MG63 (cell line): ENCODE data around the gene TUNAR. TPM values are rescaled to one million over a fixed set of nuclear protein-coding genes. Genes with fewer than 3 reads are reported as not detected.
A peak's percentile ranks its signal among the peaks of the same experiment; 100 is the strongest.

Source experiments
- DNase-seq: peaks from one replicate; pipeline ENCODE4 v3.0.0-alpha.2; 2020
- H3K27me3 ChIP-seq: fragments of 250-450 bp; sonication (Bioruptor Pico); 2 replicates; pipeline ENCODE4 v1.5.1; 2020; ENCODE audit warnings: mild to moderate bottlenecking, moderate library complexity
- H3K36me3 ChIP-seq: fragments of 250-450 bp; sonication (Bioruptor Pico); 2 replicates; pipeline ENCODE4 v1.5.1; 2020; ENCODE audit warnings: mild to moderate bottlenecking, moderate library complexity
- H3K4me3 ChIP-seq: fragments of 250-450 bp; sonication (Bioruptor Pico); 2 replicates; pipeline ENCODE4 v1.5.1; 2020; ENCODE audit warnings: mild to moderate bottlenecking, moderate library complexity
- H3K9me3 ChIP-seq: fragments of 250-450 bp; sonication (Bioruptor Pico); 2 replicates; pipeline ENCODE4 v1.5.1; 2020; ENCODE audit warnings: mild to moderate bottlenecking, moderate library complexity
- total RNA-seq: library from RNA; depleted of rRNA; stranded (reverse); fragments of >200 nt; shearing (Covaris generic); gene quantifications from 2 replicates; pipeline ENCODE4 v1.2.3, GENCODE V29; 2014; ENCODE audit warnings: low replicate concordance; rRNA removed

The TUNAR gene
- not detected in 2 replicates for total RNA-seq

GRCh38 chr14:95876761-95877538 lies at the start of gene TUNAR:
Gene TUNAR, plus strand, starts transcription at chr14:95876832.
- DNase-seq, result peak; percentile 4
- Histone ChIP-seq H3K36me3 (no peaks in the 10 kb centered on the region), H3K27me3 (peaks cover 4% of the 10 kb centered on the region), H3K9me3 (no peaks in the 10 kb centered on the region), H3K4me3 (peak within 1 kb of the TSS; percentile 31)

DNA sequence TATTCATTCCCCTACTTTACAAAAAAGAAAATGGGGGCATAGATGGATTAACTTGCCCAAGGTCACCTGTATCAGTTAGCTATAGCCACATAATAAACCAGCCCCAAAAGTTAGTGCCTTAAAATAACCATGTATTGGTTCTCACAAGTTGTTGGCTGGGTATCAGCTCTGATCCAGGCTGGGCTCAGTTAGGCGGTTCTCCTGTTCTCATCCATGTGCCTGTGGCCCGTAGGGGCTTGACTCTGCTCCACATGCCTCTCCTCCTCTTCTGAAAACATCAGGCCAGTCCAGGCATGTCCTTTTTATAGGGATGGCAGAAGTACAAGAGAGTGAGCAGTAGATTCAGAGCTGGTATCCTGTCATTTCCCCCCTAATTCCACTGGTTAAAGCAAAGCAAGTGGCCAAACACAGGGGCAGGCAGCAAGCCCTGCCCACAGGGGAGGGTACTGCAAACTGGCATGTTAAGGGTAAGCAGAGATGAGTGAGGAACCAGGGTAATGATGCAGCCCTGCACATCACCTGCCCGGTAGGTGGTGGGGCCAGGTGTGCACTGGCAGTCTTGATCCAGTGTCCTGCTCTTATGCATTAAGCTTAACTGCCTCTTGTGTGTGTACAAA lies 47.9 kb upstream of the TUNAR start:
- Histone ChIP-seq H3K36me3 (no peaks in the 10 kb centered on the region), H3K9me3 (no peaks in the 10 kb centered on the region), H3K4me3 (no peak overlapping the region), H3K27me3 (no peaks in the 10 kb centered on the region)
- DNase-seq, result no peak

DNA sequence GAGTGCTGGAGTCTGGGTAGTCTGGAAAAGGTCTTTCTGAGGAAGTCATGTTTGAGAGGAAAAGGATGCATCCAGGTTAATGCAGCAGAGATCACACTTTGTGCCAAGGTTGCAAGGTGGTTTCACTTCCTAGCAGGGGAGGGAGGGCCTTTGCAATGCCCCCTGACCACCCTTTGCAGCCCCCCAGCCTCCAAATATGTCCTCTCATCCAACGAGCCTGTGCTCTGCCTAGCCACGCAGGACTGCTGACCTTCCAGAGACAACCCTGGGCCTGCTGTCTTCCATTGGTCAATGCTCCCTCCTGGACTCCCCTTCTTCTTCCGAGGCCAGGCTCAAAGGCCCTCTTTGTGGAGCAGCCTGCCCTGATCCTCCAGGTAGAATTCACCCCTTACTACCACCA lies 47.3 kb upstream of the TUNAR start:
- H3K27me3 ChIP-seq, result no peaks in the 10 kb centered on the region
- no peaks in the 10 kb centered on the region for H3K36me3 ChIP-seq
- H3K9me3 ChIP-seq, result no peaks in the 10 kb centered on the region
- no peak for DNase-seq
- H3K4me3 ChIP-seq, result no peak overlapping the region

GRCh38 chr14:95830386-95830785 lies 46.2 kb upstream of the TUNAR start:
- DNase-seq, result no peak
- Histone ChIP-seq H3K36me3 (no peaks in the 10 kb centered on the region), H3K4me3 (no peak overlapping the region), H3K9me3 (no peaks in the 10 kb centered on the region), H3K27me3 (no peaks in the 10 kb centered on the region)

DNA sequence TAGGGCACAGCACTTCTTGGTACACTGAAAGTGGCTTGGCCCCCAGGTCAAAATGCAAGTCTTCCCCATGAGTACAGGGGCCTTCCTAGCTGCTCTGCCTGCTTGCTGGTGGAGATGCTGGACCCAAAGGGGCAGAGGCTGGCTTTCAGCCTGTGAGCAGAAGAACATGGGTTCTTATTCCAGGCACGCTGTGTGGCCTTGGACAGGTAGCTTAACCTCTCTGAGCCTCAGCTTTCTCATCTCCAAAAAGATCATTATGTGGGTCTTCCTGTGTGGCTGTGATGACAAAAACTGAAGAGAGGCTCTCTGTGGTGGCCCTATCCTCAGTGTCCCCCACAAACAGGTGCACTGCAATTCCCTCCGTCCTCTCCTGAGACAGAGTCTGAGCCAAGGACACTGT lies 45.6 kb upstream of the TUNAR start:
- H3K27me3 ChIP-seq, result no peaks in the 10 kb centered on the region
- no peaks in the 10 kb centered on the region for H3K9me3 ChIP-seq
- no peak overlapping the region for H3K4me3 ChIP-seq
- H3K36me3 ChIP-seq, result no peaks in the 10 kb centered on the region
- no peak for DNase-seq

DNA sequence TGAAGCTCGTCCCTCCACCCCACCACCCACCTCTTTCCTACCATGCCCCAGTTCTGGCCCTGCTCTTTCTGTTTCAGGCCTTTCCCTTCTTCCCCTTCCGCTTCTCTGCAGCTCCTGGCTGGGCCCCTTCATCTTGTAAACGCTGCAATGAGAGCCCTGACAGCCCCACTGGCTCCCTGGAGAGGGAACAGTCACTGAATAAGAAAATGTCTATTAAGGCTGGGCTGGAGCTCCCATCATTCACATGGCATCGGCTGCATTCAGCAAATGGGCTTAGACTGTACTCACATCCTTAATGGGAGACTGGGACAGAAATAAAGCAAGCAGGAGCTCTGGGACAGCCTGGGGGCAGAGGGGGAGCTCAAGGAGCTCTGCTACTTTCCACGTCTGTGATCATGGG lies 45.2 kb upstream of the TUNAR start:
- H3K9me3 ChIP-seq, result no peaks in the 10 kb centered on the region
- DNase-seq, result no peak
- no peak overlapping the region for H3K4me3 ChIP-seq
- H3K27me3 ChIP-seq, result no peaks in the 10 kb centered on the region
- H3K36me3 ChIP-seq, result no peaks in the 10 kb centered on the region

- Histone ChIP-seq H3K9me3 (no peaks in the 10 kb centered on the region), H3K27me3 (no peaks in the 10 kb centered on the region), H3K4me3 (no peak overlapping the region), H3K36me3 (no peaks in the 10 kb centered on the region)
- DNase-seq, result no peak
These were observed 44.6 kb upstream of the TUNAR start for GRCh38 chr14:95832012-95832411.

DNA sequence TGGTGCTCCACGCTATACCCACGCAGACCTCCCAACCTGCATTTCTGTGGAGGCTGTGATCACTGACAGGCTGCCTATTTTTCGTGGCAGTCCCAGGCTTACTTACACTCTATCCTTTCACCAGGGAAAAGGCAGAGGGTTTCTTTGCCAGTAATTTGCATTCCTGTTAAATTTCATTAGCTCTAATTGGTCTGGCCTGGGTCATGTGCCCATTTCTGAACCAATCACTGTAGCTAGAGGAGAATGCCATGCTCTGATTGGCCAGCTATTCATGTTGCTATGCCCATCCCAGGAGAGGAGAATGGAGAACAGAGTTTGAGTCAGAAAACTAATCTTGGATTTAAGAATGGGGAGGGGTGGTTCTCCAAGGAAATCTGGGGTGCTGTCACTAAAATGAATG lies 43.2 kb upstream of the TUNAR start:
- H3K27me3 ChIP-seq, result no peaks in the 10 kb centered on the region

DNA sequence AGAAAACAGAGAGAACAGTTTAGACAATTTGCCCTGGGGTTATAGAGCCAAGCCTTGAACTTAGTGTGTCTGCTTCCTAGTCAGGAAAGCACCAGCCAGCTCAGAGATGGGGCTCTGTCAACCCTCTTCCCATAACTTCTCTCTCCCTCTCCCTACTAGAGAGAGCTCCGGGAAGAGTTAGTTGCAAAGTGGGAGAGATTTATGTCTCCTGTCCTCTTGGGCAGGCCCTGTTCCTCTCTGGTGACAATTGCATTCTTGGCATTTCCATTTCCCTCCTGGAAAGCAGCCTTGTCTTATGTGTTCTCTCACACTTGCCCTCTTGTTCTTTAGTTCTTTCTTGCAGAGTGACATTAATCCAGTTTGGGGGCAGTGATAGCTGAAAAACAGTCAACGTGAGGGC lies 42.1 kb upstream of the TUNAR start:
- H3K27me3 ChIP-seq, result no peaks in the 10 kb centered on the region
- H3K4me3 ChIP-seq, result no peak overlapping the region
- H3K36me3 ChIP-seq, result no peaks in the 10 kb centered on the region
- DNase-seq, result no peak
- H3K9me3 ChIP-seq, result no peaks in the 10 kb centered on the region

More for the DNA sequence above, 43.2 kb upstream of the TUNAR start:
- H3K4me3 ChIP-seq, result no peak overlapping the region
- no peaks in the 10 kb centered on the region for H3K36me3 ChIP-seq
- DNase-seq, result peak; percentile 5
- H3K9me3 ChIP-seq, result no peaks in the 10 kb centered on the region

DNA sequence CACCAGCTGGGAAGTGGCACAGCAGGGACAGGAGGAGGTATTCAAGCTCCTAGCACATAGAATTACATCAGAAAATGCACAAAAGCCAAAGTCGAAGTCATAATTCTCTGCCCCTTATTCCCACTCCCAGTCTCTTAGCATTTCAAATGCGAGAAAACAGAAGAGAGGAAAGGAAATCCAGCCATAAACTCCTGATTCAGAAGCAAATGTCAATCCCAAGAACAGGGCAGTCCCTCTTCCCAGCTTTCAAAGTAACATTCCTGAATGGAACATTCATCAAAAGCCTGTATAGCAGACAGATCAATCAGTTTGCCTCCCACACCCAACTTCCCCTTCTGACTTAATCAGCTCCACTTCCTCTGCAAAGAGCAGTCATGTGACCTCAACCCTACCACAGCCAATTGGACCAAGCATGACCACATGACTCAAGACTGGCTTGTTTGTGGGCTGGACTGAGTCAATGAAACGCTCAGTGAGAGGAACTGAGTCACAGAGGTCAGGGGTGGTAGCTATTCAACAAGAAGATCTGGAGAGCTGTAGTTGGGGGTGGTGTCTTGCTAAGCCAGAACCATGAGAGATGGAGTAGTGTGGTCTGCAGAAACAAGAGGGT lies 41.4 kb upstream of the TUNAR start:
- no peak overlapping the region for H3K4me3 ChIP-seq
- peak; percentile 35 for DNase-seq
- no peaks in the 10 kb centered on the region for H3K27me3 ChIP-seq

DNA sequence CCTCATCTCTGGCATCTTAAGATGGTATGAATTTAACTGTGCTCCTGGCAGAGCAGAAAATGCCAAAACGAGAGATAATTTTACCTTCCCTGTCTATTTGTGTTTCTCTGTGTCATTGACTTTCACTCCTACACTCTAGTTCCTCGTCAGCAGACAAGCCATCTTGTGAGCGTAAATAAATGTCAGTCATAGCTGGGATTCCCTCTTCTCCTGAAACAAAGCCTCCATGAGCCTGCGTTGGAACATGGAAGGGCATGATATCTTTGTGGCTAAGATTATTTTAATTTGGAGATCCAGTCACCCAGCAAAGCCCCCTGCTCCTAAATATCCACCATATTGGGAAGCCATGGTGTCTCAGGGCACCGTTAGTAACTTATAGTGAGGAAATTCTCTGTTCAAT lies 37.8 kb upstream of the TUNAR start:
- Histone ChIP-seq H3K27me3 (no peaks in the 10 kb centered on the region), H3K36me3 (no peaks in the 10 kb centered on the region), H3K4me3 (no peak overlapping the region), H3K9me3 (no peaks in the 10 kb centered on the region)
- no peak for DNase-seq

More for the DNA sequence above, 41.4 kb upstream of the TUNAR start:
- no peaks in the 10 kb centered on the region for H3K36me3 ChIP-seq
- H3K9me3 ChIP-seq, result no peaks in the 10 kb centered on the region

- H3K27me3 ChIP-seq, result no peaks in the 10 kb centered on the region
- H3K9me3 ChIP-seq, result no peaks in the 10 kb centered on the region
- DNase-seq, result no peak
- no peaks in the 10 kb centered on the region for H3K36me3 ChIP-seq
- H3K4me3 ChIP-seq, result no peak overlapping the region
These were observed 36.4 kb upstream of the TUNAR start for GRCh38 chr14:95840094-95840700.

DNA sequence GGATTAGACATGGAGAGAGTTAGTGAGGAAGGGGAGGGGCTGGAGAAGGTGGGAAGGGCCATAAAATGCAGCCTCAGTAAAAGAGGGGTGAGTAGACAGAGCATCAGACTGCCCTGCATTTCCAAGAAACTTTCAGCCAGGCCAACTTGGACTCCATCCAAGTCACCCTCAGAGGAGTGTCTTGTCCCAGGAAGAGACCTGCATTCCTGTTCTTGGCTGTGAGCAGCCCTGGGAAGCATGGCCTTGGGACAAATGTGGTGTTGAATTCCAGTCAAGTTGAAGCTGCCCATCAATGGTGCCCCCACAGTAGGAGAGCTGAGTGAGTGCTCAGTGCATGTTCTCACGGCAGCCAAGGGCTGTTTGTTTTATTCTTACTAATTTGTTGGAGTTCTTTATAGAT lies 35.0 kb upstream of the TUNAR start:
- no peak for DNase-seq
- Histone ChIP-seq H3K9me3 (no peaks in the 10 kb centered on the region), H3K4me3 (no peak overlapping the region), H3K36me3 (no peaks in the 10 kb centered on the region), H3K27me3 (no peaks in the 10 kb centered on the region)

- H3K36me3 ChIP-seq, result no peaks in the 10 kb centered on the region
- DNase-seq, result no peak
- no peaks in the 10 kb centered on the region for H3K9me3 ChIP-seq
- H3K27me3 ChIP-seq, result no peaks in the 10 kb centered on the region
- no peak overlapping the region for H3K4me3 ChIP-seq
These were observed 26.9 kb upstream of the TUNAR start for GRCh38 chr14:95849761-95850160.

GRCh38 chr14:95850429-95850828 lies 26.2 kb upstream of the TUNAR start:
- no peak for DNase-seq
- Histone ChIP-seq H3K36me3 (no peaks in the 10 kb centered on the region), H3K4me3 (no peak overlapping the region), H3K27me3 (no peaks in the 10 kb centered on the region), H3K9me3 (no peaks in the 10 kb centered on the region)

- DNase-seq, result no peak
- no peak overlapping the region for H3K4me3 ChIP-seq
- H3K9me3 ChIP-seq, result no peaks in the 10 kb centered on the region
- no peaks in the 10 kb centered on the region for H3K27me3 ChIP-seq
- no peaks in the 10 kb centered on the region for H3K36me3 ChIP-seq
These were observed 21.0 kb upstream of the TUNAR start for GRCh38 chr14:95855606-95856005.

DNA sequence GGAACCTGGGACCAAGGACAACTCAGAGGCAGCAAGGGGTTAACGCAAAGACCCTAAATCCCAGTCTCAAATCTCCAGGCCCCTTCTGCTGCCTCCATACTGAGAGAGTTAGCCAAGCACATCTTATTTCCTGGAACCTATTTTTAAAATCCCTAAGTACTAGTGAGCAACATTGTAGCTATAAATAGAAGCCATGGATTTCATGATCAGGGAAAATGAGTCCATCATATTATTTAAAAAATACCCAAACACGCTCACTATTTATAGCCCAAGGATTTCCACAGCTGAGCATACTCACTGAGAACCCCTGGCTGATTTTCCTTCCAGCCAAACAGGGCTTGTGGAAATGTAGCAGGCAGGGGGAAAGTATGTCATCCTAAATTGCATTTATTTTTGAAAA lies 19.4 kb upstream of the TUNAR start:
- Histone ChIP-seq H3K36me3 (no peaks in the 10 kb centered on the region), H3K4me3 (no peak overlapping the region), H3K27me3 (no peaks in the 10 kb centered on the region), H3K9me3 (no peaks in the 10 kb centered on the region)
- no peak for DNase-seq
